HTERT RPE-1 (cell line): ENCODE measurements around the gene ZNRF3.
"Not testable (repeated sequence)": the region's sequence is repeated elsewhere in the genome, so short reads cannot be mapped to it uniquely, and the experiment has no call there.

ENCODE experiments used
- in situ Hi-C: fragments of 300-500 bp; cut with MboI; formaldehyde crosslinking; loops from 4 replicates; pipeline ENCODE4 v1.14.3; 2020; ENCODE audit warnings: low sequenced_read_pairs

Gene ZNRF3

DNA sequence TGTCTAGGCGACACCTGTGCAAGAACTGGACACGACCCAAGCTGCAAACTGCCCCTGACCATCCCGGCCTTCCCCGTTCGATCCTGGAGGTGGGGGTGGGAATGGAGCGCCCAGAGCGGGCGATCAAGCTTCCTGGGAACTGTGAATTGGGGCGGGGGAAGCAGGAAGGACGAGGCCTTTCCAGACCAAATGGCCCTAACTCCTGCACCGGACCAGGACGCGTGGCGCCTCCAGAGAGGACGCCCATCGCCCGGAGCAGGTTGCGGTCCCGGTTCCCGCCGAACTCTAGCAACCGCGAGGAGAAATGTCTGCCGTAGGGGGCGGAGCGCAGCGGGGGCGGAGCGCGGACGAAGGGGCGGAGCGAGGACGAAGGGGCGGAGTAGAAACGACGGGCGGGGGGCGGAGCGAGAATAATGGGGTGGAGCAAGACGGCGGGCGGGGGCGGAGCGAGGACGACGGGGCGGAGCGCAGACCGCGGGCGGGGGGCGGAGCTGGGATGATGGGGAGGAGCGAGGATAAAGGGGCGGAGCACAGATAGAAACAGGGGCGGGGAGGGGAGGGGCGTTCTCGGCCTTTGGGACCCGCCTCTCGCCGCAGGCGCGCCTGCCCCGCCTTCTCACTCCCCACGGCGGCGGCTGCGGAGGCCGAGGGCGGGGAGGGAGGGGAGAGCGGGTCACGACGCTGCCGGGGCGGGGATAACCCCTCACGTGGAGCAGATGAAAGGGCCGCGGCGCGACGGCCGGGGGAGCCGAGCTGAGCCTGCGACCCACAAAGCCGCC lies at the start of gene ZNRF3:
TSS of gene ZNRF3 (plus strand) at position 695 of the 779 bp plus-strand sequence. CDS start 195 bp downstream, outside the sequence.
- in situ Hi-C loops: no loop called here

DNA sequence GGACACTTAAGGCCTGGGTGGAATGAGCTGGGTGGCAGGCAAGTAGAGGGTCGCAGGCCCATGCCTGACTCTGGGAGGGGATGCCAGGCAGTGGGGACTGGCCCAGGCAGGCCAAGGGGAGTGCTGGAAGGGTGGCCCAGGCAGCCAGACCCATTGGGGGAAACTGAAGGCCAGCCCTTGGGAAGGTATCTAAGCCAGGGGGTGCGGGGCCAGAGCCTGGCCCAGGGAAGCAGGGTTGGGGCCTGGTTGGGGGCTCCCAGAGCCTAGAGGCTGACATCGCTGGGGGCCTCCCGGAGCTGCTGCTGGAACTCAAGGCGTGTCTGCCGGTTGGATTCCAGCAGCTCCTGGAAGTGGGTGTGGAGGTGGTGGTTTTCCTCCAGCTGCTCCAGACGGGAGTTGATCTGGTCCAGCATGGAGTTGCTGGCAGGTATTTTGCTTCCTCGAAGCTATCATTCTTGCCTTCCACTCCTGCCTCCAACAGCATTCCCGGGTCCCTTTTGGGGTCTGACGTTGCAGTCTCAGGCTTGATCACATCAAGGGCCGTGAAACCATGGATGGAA lies 47.7 kb upstream of the ZNRF3 start:
- in situ Hi-C loops: no loop called here

GRCh38 chr22:28837640-28838039 lies 45.7 kb upstream of the ZNRF3 start:
- in situ Hi-C loops: no loop called here

DNA sequence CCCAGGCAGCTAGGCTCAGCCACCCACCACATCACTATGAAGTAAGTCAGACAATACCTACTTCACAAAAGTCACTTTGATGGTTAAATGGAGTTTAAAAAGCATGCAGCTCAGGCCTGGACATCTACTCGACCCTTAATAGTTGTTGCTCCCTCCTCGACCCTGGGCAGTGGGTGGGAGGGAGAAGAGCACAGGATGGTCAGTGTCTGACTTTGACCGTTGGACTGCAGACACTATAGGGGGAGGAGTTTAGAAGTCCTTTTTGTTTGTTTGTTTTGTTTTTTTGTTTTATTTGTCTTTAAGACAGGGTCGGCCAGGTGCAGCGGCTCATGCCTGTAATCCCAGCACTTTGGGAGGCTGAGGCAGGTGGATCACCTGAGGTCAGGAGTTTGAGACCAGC lies 44.4 kb upstream of the ZNRF3 start:
- in situ Hi-C loops: no loop called here

DNA sequence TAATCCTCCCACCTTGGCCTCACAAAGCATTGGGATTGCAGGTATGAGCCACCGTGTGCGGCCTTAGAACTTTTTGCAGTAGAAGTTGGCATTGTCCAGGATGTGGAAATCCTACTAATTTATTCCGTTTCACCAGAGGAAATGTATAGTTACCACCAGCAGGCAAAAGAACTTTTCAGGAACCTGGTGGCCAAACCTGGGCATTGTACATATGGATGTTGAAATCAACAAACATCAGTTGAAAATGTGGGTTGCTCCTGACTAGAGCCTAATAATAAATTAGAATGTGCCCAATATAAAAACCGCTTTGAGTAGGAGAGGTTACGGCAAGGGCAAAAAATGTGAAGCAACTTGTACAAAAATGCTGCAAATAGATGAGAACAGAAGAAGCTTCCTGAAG lies 42.3 kb upstream of the ZNRF3 start:
- in situ Hi-C loops: no loop called here

DNA sequence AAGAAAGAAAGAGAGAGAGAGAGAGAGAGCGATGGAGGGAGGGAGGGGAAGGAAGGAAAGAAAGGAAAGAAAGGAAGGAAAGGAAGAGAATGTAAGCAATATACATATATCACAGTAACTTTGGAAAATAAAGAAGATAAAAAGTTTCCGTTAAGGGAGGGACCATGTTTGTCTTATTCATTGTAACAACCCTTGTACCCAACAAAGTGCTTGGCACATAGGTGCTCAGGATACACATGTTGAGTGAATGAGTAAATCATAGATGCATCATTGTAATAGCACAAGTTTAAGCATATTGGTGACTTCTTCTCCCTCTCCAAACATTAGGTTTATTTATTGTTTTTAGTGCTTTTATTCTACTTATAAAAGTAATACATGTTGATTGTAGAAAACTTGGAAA lies 39.7 kb upstream of the ZNRF3 start:
- in situ Hi-C loops: no loop called here

DNA sequence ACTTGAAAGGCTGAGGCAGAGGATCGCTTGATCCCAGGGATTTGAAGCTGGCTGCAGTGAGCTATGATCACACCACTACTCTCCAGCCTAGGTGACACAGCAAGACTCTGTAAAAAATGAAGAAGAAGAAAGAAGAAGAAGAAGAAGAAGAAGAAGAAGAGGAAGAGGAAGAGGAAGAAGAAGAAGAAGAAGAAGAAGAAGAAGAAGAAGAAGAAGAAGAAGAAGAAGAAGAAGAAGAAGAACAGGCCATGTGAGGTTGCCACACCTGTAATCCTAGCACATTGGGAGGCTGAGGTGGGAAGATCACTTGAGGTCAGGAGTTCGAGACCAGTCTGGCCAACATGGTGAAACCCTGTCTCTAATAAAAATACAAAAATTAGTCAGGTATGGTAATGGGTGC lies 39.1 kb upstream of the ZNRF3 start:
- in situ Hi-C loops: not testable (repeated sequence)

DNA sequence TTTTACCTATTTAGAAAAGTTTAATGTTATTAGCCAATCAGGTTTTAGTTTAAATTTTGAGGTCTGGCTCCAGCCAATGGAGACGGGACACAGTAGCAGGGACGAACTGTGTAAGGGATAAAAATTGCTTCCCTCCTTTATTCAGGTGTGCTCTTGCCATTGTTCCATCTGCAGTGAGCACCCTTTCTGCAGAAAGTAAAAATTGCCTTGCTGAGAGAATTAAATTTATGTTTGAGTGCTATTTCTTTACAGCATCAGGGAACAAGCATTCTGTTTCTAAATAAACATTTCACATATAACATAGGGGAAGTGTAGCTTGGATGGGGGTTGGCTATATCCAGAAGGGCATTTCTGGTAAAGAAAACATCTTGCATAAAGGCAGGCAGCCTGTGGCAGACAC lies 36.4 kb upstream of the ZNRF3 start:
- in situ Hi-C loops: no loop called here

GRCh38 chr22:28855355-28856094 lies 27.8 kb upstream of the ZNRF3 start:
- in situ Hi-C loops: no loop called here

GRCh38 chr22:28856095-28856455 lies 27.3 kb upstream of the ZNRF3 start:
- in situ Hi-C loops: no loop called here

DNA sequence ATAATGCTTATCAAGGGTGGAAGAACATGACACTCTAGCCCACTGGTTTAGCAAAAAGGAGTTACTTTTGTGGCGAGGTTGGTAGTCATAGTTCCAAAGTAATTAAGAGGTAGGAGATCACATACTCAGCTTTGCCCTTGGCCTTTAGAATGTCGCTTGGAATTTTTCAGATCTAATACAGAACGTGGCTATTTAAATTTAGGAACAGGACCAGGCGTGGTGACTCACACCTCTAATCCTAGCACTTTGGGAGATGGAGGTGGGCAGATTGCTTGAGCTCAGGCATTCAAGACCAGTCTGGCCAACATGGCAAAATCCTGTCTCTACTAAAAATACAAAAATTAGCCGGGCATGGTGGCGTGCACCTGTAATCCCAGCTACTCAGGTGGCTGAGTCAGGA lies 26.1 kb upstream of the ZNRF3 start:
- in situ Hi-C loops: no loop called here

DNA sequence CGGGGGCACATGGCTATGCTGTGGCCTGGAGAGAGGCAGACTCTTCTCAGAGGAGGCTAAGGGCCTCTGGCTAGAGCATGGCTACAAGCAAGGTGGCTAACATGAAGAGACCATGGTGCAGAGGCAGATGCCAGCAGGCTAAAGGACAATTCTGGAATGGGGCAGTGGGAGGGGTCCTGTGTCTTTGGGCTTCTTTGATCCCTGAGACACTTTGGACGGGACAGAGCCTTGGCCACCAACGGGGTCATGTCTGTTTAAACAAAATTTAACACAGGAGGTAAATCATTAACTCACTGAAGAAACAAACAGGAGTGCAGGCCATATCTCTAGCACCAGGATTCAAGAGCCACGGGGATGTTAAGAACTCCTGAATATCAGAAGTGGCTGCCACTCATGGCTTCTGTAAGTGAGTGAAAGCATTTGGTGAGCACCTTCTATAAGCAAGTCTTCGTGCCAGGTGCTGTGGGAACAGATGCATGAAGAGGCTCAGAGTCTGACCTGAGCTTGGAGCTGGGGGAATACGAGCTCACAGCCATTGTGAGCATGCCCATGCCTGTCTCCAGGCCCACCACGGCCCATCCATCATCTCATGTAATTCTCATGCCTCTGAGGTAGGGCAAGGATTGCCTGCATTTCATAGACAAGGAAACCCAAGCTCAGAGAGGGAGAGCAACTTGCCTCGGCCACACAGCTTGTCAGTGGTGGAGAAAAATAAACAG lies 18.3 kb upstream of the ZNRF3 start:
- in situ Hi-C loops: no loop called here

DNA sequence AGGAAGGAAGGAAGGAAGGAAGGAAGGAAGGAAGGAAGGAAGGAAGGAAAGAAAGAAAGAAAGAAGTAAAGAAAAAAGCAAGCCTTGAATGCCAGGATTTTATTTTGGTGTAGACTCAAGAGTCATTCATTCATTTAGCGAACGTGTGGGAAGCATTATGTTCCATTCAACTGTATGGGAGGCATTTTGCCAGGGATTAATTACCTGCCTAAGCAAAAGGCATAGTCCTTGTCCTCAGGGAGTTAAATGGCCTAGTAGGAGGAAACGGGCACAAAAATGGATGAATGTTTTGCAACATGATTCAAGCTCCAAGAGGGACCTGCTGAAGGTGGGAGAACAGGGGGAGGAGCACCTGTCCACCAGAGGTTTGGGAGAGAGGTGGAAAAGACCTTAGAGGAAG lies 16.2 kb upstream of the ZNRF3 start:
- in situ Hi-C loops: no loop called here

DNA sequence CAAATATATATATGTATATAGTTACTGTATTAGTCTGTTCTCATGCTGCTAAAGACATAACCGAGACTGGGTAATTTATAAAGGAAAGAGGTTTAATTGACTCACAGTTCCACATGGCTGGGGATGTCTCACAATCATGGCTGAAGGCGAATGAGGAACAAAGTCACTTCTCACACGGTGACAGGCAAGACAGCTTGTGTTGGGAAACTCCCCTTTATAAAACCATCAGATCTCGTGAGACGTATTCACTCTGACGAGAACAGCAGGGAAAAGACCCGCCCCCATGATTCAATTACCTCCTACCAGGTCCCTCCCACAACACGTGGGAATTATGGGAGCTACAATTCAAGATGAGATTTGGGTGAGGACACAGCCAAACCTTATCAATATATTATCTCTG lies 15.0 kb upstream of the ZNRF3 start:
- in situ Hi-C loops: not testable (repeated sequence)

DNA sequence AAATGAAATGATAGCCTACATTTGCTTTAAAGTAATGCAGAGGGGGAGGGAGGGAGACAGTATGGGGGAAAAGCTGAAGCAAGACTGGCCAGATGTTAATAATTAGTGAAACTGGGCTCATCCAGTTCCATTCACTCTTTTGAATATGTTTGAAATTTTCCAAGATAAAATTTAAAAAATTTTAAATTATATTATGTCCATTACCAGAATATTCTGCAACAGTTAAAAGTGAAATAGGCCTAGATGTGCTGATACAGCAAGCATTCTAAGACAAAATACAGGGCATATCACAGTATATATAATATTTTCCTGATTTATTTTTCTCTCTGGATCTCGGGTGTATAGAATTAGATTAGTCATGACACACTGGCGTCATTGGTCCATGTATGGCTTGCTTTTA lies 13.6 kb upstream of the ZNRF3 start:
- in situ Hi-C loops: no loop called here

DNA sequence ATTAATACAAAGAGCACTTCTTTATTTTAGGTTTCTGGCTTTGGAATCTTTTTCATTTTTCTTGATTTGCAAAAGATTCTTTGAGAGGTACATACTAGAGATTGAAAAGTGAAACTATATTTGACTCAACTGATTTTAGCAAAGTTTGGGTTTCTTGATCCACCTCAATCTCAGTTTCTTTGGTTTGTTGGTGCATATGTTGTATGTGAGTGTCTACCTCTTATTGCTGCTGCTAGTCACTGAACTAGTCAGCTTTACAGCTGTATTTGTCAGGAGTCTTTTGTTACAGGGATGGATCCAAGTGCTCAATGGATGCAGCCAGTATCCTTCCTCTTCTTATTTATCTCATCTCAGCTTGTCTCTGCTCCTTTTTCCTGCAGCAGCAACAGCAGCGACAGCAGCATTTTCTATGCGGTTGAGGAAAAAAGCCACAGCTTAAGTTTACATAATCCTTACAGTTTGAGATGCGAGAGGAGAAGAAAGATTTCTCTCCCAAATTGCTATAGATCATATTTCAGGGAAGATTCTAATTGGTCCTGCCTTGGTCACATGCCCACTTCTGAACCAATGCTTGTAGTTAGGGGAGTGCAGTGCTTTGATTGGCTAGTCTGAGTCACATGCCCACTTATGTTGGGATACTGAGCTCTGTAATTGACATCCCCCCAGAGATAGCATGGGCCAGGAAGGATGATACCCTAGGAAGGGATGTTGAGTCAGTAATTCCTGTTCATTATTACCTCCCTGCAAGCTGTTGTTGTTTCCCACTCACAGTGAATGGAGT lies 10.0 kb upstream of the ZNRF3 start:
- in situ Hi-C loops: no loop called here

DNA sequence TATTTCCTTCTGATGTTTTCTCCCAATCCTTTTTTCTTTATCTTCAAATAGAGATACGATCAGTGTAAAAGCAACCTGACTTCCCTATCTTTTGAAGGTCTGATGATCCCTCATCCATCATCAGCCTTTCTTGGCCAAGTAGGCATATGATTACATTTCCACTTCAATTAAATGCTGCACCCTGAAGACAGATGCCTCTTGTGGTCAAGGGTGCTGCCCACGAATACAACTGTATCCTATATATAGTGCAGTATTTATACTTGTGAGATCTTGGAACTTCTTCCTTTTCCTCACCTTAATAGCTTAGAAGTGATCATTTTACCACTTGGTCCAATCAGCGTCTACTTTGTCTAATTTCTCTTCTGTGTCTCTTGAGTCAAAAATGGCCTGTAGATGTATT lies 9.3 kb upstream of the ZNRF3 start:
- in situ Hi-C loops: no loop called here

GRCh38 chr22:28874811-28875320 lies 8.5 kb upstream of the ZNRF3 start:
- in situ Hi-C loops: no loop called here

GRCh38 chr22:28882545-28882877 lies 861 bp upstream of the ZNRF3 start:
- in situ Hi-C loops: no loop called here

- in situ Hi-C loops: no loop called here
These were observed 215 bp downstream of the ZNRF3 start for GRCh38 chr22:28883657-28883916.
